ENCODE results near the gene RHD. TPM values are rescaled to one million over a fixed set of nuclear protein-coding genes. Genes with fewer than 3 reads are reported as not detected.
"Not testable (repeated sequence)": the region's sequence is repeated elsewhere in the genome, so short reads cannot be mapped to it uniquely, and the experiment has no call there.

Gene RHD
- total RNA-seq, 1 experiment from 2014 or later, result not detected

DNA sequence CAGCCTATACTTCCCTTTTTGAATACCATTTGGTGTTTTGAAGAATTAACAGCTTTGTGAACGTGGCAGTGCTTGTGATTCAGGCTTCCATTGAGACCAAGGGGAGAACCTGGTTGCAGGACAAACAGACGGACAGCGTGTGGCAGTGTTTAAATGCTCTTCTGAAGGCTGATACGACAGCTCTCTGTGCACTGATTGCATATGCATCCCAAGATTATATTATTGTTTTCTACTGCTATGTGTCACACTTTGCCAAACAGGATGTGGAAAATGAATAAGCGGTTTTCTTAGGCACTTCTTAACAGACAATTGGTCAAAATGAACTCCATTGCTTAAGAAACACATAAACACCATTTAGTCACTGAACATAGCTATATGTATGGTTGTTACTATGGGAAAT is 57.6 kb downstream of the RHD start:
- TF ChIP-seq, protein P1, sequence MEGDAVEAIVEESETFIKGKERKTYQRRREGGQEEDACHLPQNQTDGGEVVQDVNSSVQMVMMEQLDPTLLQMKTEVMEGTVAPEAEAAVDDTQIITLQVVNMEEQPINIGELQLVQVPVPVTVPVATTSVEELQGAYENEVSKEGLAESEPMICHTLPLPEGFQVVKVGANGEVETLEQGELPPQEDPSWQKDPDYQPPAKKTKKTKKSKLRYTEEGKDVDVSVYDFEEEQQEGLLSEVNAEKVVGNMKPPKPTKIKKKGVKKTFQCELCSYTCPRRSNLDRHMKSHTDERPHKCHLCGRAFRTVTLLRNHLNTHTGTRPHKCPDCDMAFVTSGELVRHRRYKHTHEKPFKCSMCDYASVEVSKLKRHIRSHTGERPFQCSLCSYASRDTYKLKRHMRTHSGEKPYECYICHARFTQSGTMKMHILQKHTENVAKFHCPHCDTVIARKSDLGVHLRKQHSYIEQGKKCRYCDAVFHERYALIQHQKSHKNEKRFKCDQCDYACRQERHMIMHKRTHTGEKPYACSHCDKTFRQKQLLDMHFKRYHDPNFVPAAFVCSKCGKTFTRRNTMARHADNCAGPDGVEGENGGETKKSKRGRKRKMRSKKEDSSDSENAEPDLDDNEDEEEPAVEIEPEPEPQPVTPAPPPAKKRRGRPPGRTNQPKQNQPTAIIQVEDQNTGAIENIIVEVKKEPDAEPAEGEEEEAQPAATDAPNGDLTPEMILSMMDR (conservative IDR thresholded peaks at IDR 0.05; ENCODE audit: low read depth, low read length), result peak; percentile 36
- H3K4me1 ChIP-seq (ENCODE audit: insufficient read depth, low read length); H3K4me3 ChIP-seq (ENCODE audit: low read length); H3K9ac ChIP-seq (ENCODE audit: low read length); POLR2A ChIA-PET (ENCODE audit: unreplicated experiment); H4K20me1 ChIP-seq (ENCODE audit: low read length); H3K9me2 ChIP-seq (replicated peaks; ENCODE audit: low read length); H3K9me3 ChIP-seq (ENCODE audit: low read length); BruUV-seq (replicated peaks); H2AFZ ChIP-seq (ENCODE audit: low read length); H3K79me2 ChIP-seq (ENCODE audit: low read length); H3K27me3 ChIP-seq (ENCODE audit: low read length); H3F3A ChIP-seq (ENCODE audit: low read length, unreplicated experiment); H3K36me3 ChIP-seq (ENCODE audit: low read depth, low read length): not testable (repeated sequence)
- CTCF ChIA-PET, result interaction anchor here (0.7 kb wide), 1 partner anchor 639 kb away, joined by 3 read pairs; no protein-coding TSS in a partner anchor
- Histone ChIP-seq H3K4me2 (ENCODE audit: low read length) (peak overlapping the region; percentile 20; the same call in 1 of the 2 replicates), H3K27ac (ENCODE audit: low read length) (peak overlapping the region; percentile 65)
- ATAC-seq, result peak; percentile 100
- intact Hi-C loops (cut with micrococcal nuclease), result loop anchor here (5.0 to 10.0 kb wide), 2 partner anchors 105 to 192 kb away; partner anchors contain the start of gene MACO1
- peak; percentile 70 for DNase-seq

DNA sequence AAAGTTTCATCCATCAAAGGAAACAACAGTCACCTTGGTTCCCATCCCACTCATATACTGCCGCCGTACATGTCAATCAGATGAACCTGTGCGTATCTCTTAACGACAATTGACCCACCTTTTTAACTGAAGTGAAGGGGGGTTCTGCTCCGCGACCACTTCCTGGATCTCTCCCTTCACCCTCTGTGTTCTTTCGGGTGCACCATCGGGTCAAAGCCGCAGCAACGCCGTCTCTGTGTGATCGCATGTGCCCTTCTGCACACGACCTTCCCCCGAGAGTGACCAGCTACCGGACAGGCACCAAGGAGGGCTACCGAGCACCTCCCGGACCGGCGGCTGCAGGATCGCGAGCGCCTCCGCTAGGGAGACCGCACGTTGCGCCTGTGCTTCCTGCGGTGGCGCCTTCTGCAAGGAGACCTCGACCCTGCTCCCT is 64.6 kb downstream of the RHD start:
- H3K9me3 ChIP-seq (ENCODE audit: low read length); BruUV-seq (replicated peaks); H3F3A ChIP-seq (ENCODE audit: low read length, unreplicated experiment); DNase-seq; CTCF ChIA-PET; H3K27me3 ChIP-seq (ENCODE audit: low read length); H3K9me2 ChIP-seq (replicated peaks; ENCODE audit: low read length); H3K27ac ChIP-seq (ENCODE audit: low read length); POLR2A ChIA-PET (ENCODE audit: unreplicated experiment); H3K36me3 ChIP-seq (ENCODE audit: low read depth, low read length): not testable (repeated sequence)
- 0 out of 2 replicates have a peak, but pooled peaks cover 10% of the 10 kb centered on the region for H4K20me1 ChIP-seq (ENCODE audit: low read length)
- intact Hi-C loops (cut with micrococcal nuclease), result loop anchor here (5.0 to 10.0 kb wide), 2 partner anchors 90 to 98 kb away; partner anchors contain the start of genes MACO1 and RSRP1
- peak overlapping the region; percentile 84 for H3K4me3 ChIP-seq (ENCODE audit: low read length)
- ATAC-seq, result peak; percentile 49
- H3K4me1 ChIP-seq (ENCODE audit: insufficient read depth, low read length), result peaks cover 11% of the 10 kb centered on the region
- peaks cover 40% of the 10 kb centered on the region for H3K79me2 ChIP-seq (ENCODE audit: low read length)
- peak overlapping the region; percentile 99 for H3K4me2 ChIP-seq (ENCODE audit: low read length)
- peak overlapping the region; percentile 77 for H2AFZ ChIP-seq (ENCODE audit: low read length)
- H3K9ac ChIP-seq (ENCODE audit: low read length), result peak overlapping the region; percentile 52; the same call in 1 of the 2 replicates

DNA sequence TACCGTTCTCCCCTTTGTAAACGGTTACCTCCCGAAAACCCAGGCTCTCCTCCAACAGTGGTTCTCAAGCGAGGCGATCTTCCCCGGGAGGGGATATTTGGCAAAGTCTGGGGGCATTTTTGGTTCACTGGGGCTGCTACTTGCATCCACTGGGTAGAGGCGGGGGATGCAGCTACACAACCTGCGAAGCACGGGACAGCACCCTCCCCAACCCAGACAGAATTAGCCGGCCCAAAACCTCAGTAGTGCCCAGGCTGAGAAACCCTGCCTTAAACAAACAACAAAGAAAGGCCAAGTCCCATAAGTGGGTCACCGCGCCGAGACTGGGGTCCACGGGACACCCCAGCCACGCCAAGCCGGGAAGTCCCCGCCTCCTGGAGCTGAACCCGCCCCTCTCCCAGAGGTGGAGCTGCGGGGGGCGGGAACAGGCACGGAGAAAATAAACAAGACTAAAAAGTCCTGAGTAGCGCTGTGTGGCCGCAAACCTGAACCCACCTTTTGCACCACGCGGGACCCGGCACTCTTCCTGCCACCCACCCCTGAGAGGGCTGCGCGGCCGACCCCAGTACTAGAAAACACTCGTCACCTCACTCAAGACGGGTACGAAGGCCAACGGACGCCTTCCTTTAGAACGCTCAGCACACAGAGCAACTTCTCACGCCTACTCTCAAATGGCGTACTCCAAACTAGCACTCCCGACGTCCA is 65.3 kb downstream of the RHD start:
- CTCF ChIA-PET; DNase-seq; POLR2A ChIA-PET (ENCODE audit: unreplicated experiment); H3K36me3 ChIP-seq (ENCODE audit: low read depth, low read length); H3K27me3 ChIP-seq (ENCODE audit: low read length); H3K9me2 ChIP-seq (replicated peaks; ENCODE audit: low read length); H3F3A ChIP-seq (ENCODE audit: low read length, unreplicated experiment); H3K9me3 ChIP-seq (ENCODE audit: low read length): not testable (repeated sequence)
- BruUV-seq (replicated peaks), result TSS peak; percentile 68
- peak; percentile 72 for ATAC-seq
- Histone ChIP-seq H2AFZ (ENCODE audit: low read length) (peak overlapping the region; percentile 95; the same call in 1 of the 2 replicates), H3K4me2 (ENCODE audit: low read length) (peak overlapping the region; percentile 90), H3K27ac (ENCODE audit: low read length) (peak overlapping the region; percentile 78), H3K9ac (ENCODE audit: low read length) (peak overlapping the region; percentile 92), H3K4me3 (ENCODE audit: low read length) (peak overlapping the region; percentile 100), H4K20me1 (ENCODE audit: low read length) (peaks cover 15% of the 10 kb centered on the region; the same call in 1 of the 2 replicates), H3K4me1 (ENCODE audit: insufficient read depth, low read length) (peaks cover 11% of the 10 kb centered on the region), H3K79me2 (ENCODE audit: low read length) (peaks cover 47% of the 10 kb centered on the region)
- intact Hi-C loops (cut with micrococcal nuclease), result loop anchor here (5.0 to 10.0 kb wide), 2 partner anchors 90 to 97 kb away; partner anchors contain the start of genes MACO1 and RSRP1
